NAMALWA (cell line): Measurements from ENCODE around the gene RAD51B.
"Not testable (repeated sequence)": the region's sequence is repeated elsewhere in the genome, so short reads cannot be mapped to it uniquely, and the experiment has no call there.

Experiments used
- DNase-seq: peaks from one replicate; pipeline ENCODE4 v3.0.0-alpha.2; 2015; ENCODE audit warnings: low spot score

RAD51B gene

GRCh38 chr14:68657300-68658028, 837.9 kb downstream of the RAD51B start:
- DNase-seq = no peak

GRCh38 chr14:68658029-68658509, 838.5 kb downstream of the RAD51B start:
- DNase-seq = no peak

GRCh38 chr14:68658943-68659931, 839.7 kb downstream of the RAD51B start:
- no peak for DNase-seq

GRCh38 chr14:68660495-68660894, 840.9 kb downstream of the RAD51B start:
- DNase-seq = no peak

- no peak for DNase-seq
Observed at GRCh38 chr14:68661226-68662225, 841.9 kb downstream of the RAD51B start.

GRCh38 chr14:68662392-68662791, 842.8 kb downstream of the RAD51B start:
- DNase-seq = no peak

GRCh38 chr14:68662826-68663225, 843.2 kb downstream of the RAD51B start:
- DNase-seq = not testable (repeated sequence)

- DNase-seq = no peak
Observed at GRCh38 chr14:68663385-68664076, 844.0 kb downstream of the RAD51B start.

- no peak for DNase-seq
Observed at GRCh38 chr14:68664225-68664681, 844.7 kb downstream of the RAD51B start.

- DNase-seq = no peak
Observed at GRCh38 chr14:68665131-68665530, 845.6 kb downstream of the RAD51B start.

GRCh38 chr14:68665792-68666204, 846.2 kb downstream of the RAD51B start:
- DNase-seq = no peak

GRCh38 chr14:68666236-68666635, 846.7 kb downstream of the RAD51B start:
- DNase-seq = no peak

- DNase-seq = no peak
Observed at GRCh38 chr14:68666899-68667298, 847.3 kb downstream of the RAD51B start.

- DNase-seq = no peak
Observed at GRCh38 chr14:68667313-68667791, 847.8 kb downstream of the RAD51B start.

GRCh38 chr14:68668028-68668427, 848.4 kb downstream of the RAD51B start:
- no peak for DNase-seq

- no peak for DNase-seq
Observed at GRCh38 chr14:68668531-68668930, 849.0 kb downstream of the RAD51B start.

GRCh38 chr14:68669111-68669511, 849.5 kb downstream of the RAD51B start:
- DNase-seq = no peak

- DNase-seq = no peak
Observed at GRCh38 chr14:68669603-68670358, 850.2 kb downstream of the RAD51B start.

GRCh38 chr14:68670359-68670715, 850.8 kb downstream of the RAD51B start:
- no peak for DNase-seq

- no peak for DNase-seq
Observed at GRCh38 chr14:68671909-68672308, 852.3 kb downstream of the RAD51B start.
